Fibroblast of the aortic adventitia (primary cell): Measurements from ENCODE around the gene AGTPBP1. TPM values are rescaled to one million over a fixed set of nuclear protein-coding genes. Genes with fewer than 3 reads are reported as not detected.
"Not testable (repeated sequence)": the region's sequence is repeated elsewhere in the genome, so short reads cannot be mapped to it uniquely, and the experiment has no call there.

Source experiments
- DNase-seq: peaks from one replicate; pipeline ENCODE4 v3.0.0-alpha.2; 2010; ENCODE audit warnings: low read depth
- H3K4me3 ChIP-seq: 2 replicates; pipeline ENCODE4 v1.5.1; 2011; ENCODE audit warnings: low read depth, mild to moderate bottlenecking, control low read depth, low read length, moderate library complexity
- CTCF ChIP-seq: IDR thresholded peaks from 2 replicates; pipeline ENCODE4 v1.5.1; 2011; ENCODE audit warnings: mild to moderate bottlenecking, low read length, control low read depth, inconsistent platforms; ENCODE audit not compliant: insufficient read depth
- total RNA-seq: library from RNA; depleted of rRNA; stranded (reverse); fragments of >200 nt; gene quantifications from 2 replicates; pipeline ENCODE4 v1.2.3, GENCODE V29; 2012; ENCODE audit warnings: low replicate concordance

Gene AGTPBP1
- total RNA-seq, 1 donor = 20.3 TPM

- H3K4me3 ChIP-seq = no peak overlapping the region
- DNase-seq = no peak
- TF ChIP-seq CTCF = no peak
Measured at GRCh38 chr9:85730916-85731630, 10.7 kb downstream of the AGTPBP1 start.

GRCh38 chr9:85729882-85730281 lies 11.9 kb downstream of the AGTPBP1 start:
- no peak for DNase-seq
- no peak for TF ChIP-seq CTCF
- no peak overlapping the region for H3K4me3 ChIP-seq

GRCh38 chr9:85727500-85727899 lies 14.3 kb downstream of the AGTPBP1 start:
- peak; percentile 70 for DNase-seq
- H3K4me3 ChIP-seq = no peak overlapping the region
- no peak for TF ChIP-seq CTCF

- no peak overlapping the region for H3K4me3 ChIP-seq
- no peak for DNase-seq
- TF ChIP-seq CTCF = no peak
Measured at GRCh38 chr9:85726737-85727136, 15.0 kb downstream of the AGTPBP1 start.

- no peak for TF ChIP-seq CTCF
- no peak overlapping the region for H3K4me3 ChIP-seq
- DNase-seq = no peak
Measured at GRCh38 chr9:85723215-85723614, 18.5 kb downstream of the AGTPBP1 start.

GRCh38 chr9:85719411-85719810 lies 22.3 kb downstream of the AGTPBP1 start:
- not testable (repeated sequence) for H3K4me3 ChIP-seq, DNase-seq

- H3K4me3 ChIP-seq, DNase-seq: not testable (repeated sequence)
Measured at GRCh38 chr9:85717818-85718217, 23.9 kb downstream of the AGTPBP1 start.

- DNase-seq = no peak
- no peak for TF ChIP-seq CTCF
Measured at GRCh38 chr9:85717220-85717619, 24.5 kb downstream of the AGTPBP1 start.

More at GRCh38 chr9:85717220-85717619, 24.5 kb downstream of the AGTPBP1 start:
- H3K4me3 ChIP-seq = no peak overlapping the region
